GM12892 (cell line): ENCODE measurements around the gene SH3TC1.

Source experiments
- POLR2A ChIP-seq: IDR thresholded peaks from 2 replicates; pipeline ENCODE4 v1.6.1; 2011; ENCODE audit warnings: low read depth, low read length, control low read depth
- POLR2AphosphoS5 ChIP-seq: IDR thresholded peaks from 2 replicates; pipeline ENCODE4 v1.6.1; 2011; ENCODE audit warnings: low read depth, low read length, control low read depth
- TAF1 ChIP-seq: IDR thresholded peaks from 2 replicates; pipeline ENCODE4 v1.6.1; 2011; ENCODE audit warnings: low read depth, mild to moderate bottlenecking, control low read depth, low read length, borderline replicate concordance

DNA sequence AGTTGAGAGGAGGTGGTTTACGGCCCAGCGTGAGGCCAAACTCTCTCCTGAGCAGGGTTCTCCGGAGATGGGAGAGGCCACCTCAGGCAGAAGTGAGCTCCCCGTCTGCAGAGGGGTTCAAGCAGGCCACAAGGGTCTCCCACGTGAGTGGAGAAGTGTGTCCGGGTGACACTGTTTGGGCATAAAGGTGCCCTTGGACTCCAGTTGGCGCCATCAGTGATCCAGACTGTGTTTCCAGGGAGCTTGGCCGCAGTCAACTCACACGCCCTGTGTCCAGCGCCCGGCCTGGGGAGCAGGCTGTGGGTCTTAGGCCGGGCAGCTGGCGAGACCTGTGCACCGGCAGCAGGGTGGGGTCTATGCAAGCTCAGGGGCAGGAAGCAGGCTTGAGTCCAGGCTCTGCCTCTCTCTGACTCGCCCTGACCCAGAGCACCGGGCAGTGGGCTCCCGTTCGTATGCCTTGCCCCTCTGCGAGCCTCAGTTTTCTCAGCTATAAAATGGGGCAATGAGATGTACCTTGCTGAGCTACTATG is 45.9 kb downstream of the SH3TC1 start:
- no peak for TF ChIP-seq POLR2A
- no peak for TF ChIP-seq TAF1
- TF ChIP-seq POLR2AphosphoS5, result no peak
